Ecto neural progenitor cell (in vitro differentiated cells): ENCODE data around the gene EEF1AKMT3.

Source experiments
- DNase-seq: peaks from one replicate; pipeline ENCODE4 v3.0.0-alpha.2; 2018; ENCODE audit warnings: low spot score

EEF1AKMT3 gene

DNA sequence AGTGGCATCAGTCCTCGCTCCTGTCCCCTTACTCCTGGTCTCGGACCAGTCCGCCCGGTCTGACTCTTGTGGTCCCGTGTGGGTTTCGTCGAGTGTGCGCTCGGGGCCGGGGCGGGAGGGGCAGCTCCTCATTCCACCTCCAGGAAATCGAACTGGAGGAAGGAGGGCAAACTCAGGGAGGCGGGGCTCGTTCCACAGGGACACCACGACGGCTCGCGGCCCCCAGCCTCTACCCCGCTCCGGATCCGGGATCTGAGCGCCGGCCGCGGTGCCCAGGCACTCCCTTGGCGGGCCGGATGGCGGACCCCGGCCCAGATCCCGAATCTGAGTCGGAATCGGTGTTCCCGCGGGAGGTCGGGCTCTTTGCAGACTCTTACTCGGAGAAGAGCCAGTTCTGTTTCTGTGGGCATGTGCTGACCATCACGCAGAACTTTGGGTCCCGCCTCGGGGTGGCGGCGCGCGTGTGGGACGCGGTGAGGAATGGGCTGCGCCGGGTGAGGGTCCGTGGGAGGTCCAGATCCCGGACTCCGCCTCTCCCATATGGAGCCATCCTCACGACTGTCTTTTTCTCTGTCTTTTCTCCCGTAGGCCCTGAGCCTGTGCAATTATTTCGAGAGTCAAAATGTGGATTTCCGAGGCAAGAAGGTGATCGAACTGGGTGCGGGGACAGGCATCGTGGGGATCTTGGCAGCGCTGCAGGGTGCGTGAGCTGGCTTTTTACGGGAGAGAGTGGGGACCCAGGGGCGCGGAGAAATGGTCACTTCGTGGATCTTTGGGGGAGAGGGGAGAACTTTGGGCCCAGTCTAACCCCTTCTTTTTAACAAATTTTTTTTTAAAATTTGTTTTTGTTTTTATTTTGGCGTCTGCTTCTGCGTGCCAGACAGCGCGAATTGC lies at the start of gene EEF1AKMT3:
Gene EEF1AKMT3, plus strand, starts transcription at position 186 of the 894 bp plus-strand sequence. Its CDS starts 111 bp downstream, at position 297.
- peak; percentile 83 for DNase-seq

DNA sequence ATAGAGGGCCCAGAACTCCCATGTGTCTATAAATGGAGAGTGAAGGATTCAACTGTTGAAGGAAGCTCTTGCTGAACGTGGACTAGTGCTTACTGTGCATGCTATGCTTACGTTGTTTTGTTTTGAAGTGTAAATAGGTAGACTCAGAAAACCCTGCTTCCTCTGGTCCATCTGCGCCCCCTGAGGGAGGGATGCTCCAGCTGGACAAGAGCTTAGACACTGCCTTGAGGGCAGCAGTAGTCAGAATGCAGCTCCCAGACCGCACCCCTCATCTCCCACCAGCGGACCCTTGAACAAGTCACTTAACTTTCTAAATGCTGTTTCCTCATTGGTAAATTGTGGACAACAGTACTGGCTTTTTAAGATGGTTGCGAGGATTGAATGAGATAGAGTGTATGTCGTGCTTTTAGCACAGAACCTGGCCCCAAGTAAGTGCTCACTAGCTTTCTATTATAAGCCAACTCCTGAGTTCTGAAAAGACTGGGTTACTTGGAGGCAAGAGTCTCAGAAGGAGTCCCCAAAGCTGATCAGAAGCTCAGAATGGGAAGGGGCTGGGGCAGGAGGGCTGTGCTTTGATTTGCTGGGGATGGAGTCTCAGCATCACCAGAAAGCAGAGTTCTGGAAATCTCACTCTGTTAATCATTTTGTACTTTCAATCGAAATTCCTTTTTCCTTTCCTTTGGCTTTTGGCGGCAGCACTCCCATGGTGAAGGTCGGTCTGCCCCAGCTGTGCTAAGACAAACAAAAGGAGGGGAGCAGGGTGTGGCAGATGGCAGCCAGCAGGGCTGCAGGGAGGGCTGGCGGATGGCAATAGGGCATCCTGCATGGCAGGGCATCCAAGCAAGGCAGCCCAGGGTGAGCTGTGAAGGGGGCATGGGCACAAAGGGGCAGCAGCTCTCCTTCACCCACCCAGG lies 49.4 kb upstream of the EEF1AKMT3 start:
- DNase-seq = no peak

DNA sequence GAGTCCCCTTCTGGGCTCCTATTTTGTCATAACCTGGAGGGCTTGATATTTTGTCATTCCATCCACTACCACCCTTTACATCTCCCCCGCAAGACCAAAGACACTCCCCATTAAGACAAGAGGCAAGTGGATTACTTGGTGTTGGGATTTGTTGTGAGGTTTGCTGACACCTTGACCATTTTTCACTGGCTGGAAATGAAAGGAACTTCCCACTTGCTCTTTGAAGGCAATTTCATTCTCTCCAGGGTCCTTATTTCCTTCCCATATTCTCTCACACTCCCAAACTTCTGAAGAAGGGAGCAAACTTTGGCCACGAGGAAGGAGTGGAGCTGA lies 48.8 kb upstream of the EEF1AKMT3 start:
- DNase-seq = no peak

DNA sequence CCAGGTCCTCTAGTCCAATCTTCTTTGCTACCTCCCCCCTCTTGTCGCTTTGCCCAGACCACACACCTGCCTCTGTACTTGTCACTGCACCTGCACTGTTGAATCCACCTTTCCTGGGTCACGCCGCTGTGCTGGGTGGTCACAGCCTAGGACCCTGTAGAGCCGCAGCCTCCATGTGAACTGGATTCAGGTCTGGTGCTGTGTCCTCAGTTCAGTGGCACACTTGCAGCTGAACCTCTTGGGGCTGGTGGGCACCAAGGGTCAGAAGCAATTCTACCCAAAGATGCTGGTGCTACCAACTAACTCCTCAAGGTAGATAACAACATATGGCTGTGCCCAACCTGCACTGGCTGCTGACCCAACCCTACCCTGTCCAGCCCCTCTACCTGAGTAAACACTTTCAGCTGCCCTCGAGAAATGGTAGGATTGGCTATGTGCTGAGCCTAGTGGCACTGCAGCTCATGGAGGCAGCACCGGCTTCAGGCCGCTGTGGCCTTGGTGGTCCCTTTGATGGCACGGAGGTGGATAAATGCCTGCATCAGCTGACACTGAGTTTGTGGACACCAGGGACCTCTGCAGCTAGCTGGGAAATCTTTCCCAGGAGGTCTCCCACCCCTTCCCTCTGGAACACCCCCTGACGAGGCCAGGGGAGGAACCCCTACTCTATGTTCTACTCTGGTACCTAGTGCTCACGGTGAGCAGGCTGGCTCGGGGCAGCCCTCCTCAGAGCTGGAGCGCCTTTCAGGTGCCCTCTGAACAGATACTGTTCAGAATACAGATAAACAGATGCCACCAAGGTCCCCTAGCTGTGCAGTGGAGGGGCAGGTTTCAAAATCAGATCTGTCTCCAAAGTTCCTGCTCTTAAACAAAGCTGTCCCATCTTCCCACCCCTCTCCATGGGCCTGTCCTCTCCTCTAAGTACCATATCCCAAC lies 48.1 kb upstream of the EEF1AKMT3 start:
- DNase-seq = no peak

DNA sequence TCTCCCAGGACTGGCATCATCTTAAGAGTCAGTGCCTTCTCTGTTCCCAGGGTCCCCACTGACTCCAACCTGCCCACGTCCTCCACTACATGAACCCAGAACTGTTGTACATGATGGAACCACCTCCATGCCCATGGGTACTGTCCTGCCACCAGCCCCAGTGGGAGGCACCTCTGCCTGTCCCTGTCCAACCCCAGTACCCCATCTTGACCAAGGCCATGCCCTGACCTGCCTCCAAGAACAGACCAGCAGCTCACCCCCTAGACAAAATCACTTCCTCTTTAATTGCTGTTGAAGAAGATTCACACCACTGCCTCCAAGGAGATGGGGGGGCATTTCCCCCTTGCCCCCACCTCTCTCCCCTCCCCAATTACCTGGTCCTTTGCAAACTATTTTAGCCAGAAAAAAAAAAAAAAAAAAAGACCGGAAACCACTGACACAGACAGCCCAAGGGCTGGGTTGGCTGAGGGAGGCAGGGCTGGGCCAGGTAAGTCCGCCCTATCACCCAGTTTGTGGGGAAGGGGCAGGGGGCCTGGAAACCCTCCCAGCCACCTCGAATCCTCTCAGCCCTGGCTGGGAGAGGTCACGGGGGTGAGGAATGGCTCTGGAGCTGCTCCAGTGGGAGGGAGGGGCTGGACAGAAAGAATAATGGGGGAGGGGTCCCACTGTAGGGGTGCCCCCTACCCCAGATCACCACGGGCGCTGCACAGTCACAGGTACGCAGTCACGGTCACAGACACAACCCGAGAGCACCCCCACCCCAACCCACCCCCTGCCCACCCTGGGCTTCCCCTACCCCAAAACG lies 47.3 kb upstream of the EEF1AKMT3 start:
- DNase-seq = no peak

DNA sequence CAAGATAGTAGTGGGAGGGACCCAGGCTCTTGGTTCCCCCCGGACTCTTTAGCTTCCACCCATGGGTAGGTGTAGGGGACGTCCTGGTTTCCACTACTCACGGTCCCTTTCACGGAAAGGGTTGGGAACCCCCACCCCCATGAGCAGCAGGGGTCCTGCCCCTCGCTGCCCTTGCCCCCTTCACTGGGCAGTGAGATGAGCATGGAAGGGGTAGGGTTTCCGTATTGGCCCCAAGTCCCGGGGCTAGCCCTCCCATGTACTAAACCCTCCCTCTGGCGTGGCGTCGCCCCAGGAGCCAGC lies 46.6 kb upstream of the EEF1AKMT3 start:
- DNase-seq = no peak

DNA sequence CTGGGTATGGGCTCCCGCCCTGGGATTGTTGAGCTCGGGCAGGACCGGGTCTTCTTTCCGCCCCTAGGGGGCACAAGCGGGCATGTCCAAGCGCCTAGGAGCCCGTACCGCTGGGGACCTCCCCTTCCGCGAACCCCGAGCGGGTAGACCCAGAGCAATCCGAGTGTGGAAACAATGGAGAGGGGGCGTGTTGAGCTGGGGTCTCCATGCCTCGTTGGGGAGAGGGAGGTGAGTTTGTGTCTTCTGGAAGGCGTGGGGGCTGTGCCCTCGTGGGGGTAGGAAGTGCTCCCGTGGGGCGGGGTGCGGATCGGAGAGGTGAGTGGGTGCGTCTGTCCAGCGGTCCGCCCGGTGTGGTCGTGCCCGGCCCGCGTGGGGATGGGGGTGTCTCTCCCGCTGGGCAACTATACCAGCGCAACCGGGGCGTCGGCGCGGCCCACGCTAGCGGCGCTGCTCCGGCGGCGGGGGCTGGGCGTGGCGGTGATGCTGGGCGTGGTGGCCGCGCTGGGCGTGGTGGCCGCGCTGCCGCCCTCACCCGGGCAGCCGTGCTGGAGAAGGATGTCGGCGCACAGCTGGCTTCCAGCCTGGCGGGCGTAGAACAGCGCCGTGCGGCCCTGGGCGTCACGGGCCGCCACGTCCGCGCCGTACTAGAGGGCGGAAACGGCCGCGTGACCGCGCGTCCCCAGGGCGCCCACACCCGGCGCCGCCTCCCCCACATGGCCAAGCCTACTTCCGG lies 46.1 kb upstream of the EEF1AKMT3 start:
- peak; percentile 93 for DNase-seq

DNA sequence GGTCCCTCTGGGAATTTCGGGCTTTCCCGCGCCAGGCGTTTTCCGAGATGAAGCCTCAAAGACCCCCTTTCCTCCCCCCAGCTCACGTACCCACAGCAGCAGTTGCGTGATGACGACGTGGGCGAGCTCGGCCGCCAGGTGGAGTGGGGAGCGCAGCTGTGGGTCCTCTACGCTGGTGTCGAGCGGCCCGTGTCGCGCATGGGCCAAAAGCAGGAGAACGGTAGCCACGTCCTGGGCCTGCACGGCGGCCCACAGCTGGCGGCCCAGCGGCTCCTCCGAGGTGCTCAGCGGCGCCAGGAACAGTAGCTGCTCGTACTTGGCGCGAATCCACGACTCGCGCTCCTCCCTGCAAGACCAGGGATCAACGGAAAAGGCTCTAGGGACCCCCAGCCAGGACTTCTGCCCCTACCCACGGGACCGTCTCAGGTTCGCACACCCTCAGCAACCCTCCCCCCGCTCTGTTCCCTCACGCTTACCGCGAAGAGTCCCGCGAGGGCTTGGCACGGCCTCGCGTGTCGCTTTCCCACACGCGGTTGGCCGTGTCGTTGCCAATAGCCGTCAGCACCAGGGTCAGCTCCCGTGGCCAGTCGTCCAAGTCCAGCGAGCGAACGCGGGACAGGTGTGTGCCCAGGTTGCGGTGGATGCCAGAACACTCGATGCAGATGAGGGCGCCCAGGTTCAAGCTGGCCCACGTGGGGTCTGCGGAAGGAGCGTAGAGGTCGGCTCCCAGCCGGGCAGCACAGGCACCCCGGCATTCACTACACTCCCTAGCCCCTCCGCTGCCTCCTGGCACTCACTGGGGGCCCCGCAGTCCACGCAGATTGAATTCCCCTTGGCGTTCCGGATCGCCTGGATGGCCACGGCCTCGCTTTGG lies 45.3 kb upstream of the EEF1AKMT3 start:
- no peak for DNase-seq

DNA sequence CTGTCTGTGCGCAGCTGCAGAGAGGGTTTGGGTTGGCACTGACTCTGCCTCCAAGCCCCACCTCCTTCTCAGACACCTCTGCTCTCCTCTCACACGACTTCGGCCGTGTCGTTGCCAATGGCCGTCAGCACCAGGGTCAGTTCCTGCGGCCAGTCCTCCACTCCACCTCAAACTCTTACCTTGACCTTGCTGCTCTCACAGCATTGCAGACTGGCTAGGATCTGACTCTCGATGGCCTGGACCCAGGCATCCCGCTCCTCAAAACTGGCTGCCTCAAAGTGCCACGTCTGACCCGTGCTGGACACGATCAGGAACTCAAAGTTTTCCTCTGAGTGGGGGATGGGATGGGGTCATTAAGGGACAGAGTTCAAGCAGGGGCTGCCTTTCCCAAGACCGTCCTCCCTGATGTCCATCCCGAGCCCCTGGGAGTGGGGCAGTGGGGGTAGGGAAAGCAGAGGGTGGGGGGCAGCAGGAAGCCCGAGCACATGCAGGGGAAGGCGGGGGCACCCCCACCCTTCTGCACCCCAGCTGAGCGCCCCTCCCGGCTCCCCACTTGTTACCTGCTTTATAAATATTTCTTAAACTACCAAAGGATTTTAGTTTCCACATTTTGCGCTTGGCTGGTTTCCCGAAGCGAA lies 44.5 kb upstream of the EEF1AKMT3 start:
- DNase-seq = no peak

DNA sequence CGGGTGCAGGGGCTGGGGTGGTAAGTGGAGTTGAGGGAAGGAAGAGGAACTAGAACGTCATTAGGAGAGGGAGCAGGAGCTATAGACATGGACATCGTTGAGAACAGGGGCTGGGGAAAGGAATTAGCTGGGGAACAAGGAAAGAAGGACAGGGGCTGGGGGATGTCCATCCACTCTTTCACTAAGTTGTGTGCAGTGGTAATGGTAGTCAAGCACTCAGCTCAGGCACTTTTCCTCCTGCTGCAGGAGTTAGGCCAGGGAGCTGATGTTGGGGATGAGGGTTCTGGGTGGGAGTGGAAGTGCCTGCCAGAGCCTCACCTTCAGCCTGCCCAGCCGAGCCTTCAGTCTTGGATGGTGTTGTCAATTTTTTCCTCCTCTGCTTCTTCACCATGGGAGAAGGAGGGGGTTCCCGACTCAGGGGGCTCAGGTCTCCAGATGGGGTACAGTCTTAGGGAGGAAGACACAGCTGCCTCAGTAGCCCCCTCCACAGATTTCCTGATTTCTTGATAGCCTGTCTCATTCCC lies 43.0 kb upstream of the EEF1AKMT3 start:
- peak; percentile 36 for DNase-seq

DNA sequence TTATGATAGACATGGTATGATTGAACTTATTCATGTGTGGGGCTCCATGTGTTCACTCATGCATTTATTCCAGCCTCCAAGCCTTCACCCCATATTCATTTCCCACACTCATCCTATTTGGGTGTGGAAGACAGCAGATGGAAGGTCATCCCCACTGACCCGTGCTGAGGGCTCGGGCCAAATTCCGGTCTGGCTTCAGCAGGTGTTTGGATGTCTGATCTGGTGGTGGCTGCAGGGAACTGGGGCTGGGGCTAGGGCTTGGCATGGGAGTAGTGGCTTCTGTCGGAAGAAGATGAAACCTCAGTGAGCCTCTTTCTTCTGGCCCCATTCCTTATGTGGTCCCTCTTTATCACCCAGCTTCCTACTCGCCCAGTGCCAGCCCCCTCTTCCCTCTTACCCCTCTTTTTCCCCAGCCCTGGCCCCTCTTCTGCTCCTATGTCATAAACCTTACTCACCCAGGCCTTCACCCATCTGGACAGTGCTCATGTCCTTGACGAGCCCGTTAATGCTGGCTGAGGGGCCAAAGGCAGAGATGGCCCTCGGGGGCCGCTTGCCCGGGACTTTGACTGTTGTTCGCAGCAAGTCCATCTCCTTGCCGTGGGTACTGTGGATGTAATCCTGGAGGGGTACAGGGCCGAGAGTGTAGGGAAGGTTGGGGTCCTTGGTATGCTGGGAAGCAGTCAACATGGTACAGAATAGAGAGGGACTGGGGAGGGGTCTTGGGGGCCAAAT lies 41.9 kb upstream of the EEF1AKMT3 start:
- DNase-seq = peak; percentile 34

DNA sequence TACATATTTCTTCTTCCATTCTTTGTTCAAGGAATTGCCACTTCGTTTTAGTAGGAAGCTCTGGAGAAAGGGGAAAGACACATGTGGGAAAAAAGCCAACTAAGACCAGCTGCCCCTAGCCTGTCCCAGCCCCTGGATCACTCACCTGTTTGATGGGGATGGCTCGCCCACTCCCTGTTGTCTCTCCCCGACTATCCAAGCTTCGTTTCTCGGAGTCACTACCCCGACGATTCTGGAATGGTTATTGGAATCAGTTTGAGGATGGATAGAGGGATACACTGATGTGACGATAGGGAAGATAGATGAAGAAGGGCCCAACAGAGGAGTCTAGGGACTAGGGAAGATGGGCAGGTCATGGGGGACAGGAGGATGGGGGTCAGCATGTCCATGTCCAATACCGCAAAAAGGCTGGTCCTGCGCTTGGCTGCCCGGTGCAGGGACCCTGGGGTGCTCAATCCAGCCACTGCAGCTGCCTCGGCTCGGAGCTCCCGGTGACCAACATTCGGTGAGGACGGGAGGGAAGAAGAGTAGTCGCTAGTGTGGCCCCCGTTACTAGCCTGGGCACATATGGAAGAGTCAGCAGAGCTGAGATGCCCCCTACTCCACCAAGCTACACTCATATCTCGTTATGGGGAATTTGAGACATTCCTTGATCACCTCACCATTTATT lies 40.9 kb upstream of the EEF1AKMT3 start:
- DNase-seq = no peak

DNA sequence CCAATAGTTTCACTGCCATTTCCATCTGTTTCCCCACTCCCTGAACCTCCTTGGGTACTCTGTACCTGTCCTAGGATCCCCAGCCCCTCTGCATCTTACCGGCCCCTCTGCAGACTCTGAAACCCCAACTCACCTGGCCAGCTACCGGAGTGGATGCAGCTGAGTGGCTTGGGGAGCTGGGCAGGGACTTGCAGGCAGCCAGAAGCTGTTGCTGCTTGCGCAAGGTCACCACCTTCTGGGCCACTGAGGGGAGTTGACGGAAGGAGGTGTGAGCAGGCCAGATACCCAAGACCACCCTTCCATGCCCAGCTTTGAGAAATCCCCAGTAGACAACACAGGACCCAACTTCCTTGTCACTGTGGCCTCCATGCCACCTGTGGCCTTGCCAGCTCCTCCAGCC lies 40.1 kb upstream of the EEF1AKMT3 start:
- no peak for DNase-seq

DNA sequence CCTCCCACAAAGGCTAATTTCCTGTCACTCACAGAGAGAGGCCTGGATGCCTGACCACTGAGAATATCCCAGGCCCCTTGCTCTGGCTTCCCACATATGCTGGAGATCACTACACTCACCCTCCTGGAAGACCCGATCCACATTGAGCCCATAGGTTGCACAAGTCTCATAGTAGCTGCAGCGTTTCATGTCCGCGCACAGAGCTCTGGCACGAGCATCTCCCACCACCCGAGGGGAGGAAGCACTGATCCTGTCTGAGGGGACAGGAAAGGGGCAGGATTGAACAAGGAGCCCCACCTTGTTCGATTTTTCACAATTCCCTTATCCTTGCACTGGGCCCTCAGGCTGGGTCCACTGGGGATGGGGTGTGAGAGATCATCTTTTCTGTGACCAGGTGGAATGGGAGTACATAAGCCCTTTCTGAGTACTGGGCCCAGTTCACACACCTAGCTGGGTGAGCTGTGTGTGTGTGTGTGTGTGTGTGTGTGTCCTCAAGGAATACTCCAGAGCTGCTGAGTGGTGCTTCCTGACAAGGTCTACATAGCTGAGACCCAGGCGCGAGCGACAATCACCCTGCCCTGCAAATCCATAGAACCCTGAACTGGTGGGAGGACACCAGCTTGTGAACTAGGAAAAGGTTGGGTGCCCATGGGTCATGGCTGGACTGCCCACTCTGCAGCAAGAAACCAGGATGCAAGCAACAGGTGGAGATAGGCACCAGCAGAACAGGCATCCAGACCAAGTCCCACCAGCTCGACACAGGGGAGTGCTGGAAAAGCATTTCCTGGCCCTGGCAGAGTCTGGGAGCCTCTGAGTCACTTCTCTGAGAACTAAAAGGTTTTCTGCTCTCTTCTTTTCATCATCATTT lies 39.5 kb upstream of the EEF1AKMT3 start:
- DNase-seq = no peak

DNA sequence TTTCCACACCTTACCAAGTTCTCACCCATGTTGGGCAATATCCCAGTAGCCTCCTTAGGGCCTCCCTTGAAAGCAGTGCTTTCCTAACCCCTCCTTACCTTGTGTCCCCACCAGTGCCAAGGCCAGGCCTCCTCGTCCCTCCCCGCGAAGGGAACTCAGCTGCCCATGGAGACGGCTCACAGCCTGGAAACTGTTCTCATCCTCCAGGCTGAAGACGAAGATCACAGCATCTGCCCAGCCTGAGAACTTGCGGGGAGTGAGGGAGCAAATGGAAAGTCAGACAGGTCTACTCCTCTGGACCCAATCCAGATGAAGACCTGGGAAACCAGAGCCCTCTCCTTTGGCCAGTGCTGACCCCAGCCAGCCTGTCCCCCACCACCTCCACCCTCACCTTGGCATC lies 38.5 kb upstream of the EEF1AKMT3 start:
- no peak for DNase-seq

DNA sequence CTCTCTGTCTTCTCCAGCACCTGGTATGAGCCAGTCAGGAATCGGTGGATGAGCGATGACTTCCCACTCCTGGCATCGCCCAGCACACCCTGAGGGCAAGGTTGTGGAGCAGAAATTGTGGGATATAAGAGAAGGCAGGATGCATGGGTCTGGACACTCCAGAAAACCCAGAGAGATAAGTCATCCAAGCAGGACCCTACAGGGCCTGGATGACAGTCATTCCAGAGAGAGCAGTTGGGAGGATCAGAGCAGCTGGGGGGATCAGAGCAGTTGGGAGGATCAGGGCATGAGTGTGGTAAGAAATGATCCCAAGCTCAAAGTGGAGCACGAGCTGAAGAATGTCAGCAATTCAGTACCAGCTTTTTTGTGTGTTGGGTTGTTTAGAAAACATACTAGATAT lies 37.8 kb upstream of the EEF1AKMT3 start:
- DNase-seq = no peak
